Fibroblast of lung (primary cell): ENCODE data around the gene GRHL1. TPM values are rescaled to one million over a fixed set of nuclear protein-coding genes. Genes with fewer than 3 reads are reported as not detected.

Source experiments
- DNase-seq, 2 donors: peaks; one replicate each; pipeline versions ENCODE4 v3.0.0 to v3.0.0-alpha.2; 2010; ENCODE audit warnings: low read depth in 2 of 2
- H2AFZ ChIP-seq: 2 replicates; pipeline ENCODE4 v1.5.1; 2012; ENCODE audit warnings: low read length, control low read depth, inconsistent platforms
- H3K27ac ChIP-seq: 2 replicates; pipeline ENCODE4 v1.5.1; 2011; ENCODE audit warnings: low read length, control low read depth; ENCODE audit not compliant: insufficient read depth
- H3K27me3 ChIP-seq: 2 replicates; pipeline ENCODE4 v1.5.1; 2011; ENCODE audit warnings: mild to moderate bottlenecking, low read length; ENCODE audit not compliant: control insufficient read depth, insufficient read depth
- H3K36me3 ChIP-seq: 2 replicates; pipeline ENCODE4 v1.5.1; 2011; ENCODE audit warnings: low read length; ENCODE audit not compliant: control insufficient read depth, insufficient read depth
- H3K4me1 ChIP-seq: 2 replicates; pipeline ENCODE4 v1.5.1; 2011; ENCODE audit warnings: low read length; ENCODE audit not compliant: control insufficient read depth, insufficient read depth; ENCODE audit errors: extremely low read depth
- H3K4me2 ChIP-seq: 2 replicates; pipeline ENCODE4 v1.5.1; 2011; ENCODE audit warnings: low read length, control low read depth; ENCODE audit not compliant: insufficient read depth; ENCODE audit errors: extremely low read depth
- H3K4me3 ChIP-seq, 4 experiments: fragments of 200-600 bp in 1 of 4; sonication (generic) in 1 of 4; replicated peaks in 1 of 4; 2 replicates each; pipeline ENCODE4 v1.5.1; 2011 to 2016; ENCODE audit warnings: low read length in 4 of 4, low read depth in 3 of 4, mild to moderate bottlenecking in 3 of 4, control low read depth in 2 of 4, inconsistent platforms in 1 of 4, mixed read lengths in 1 of 4; ENCODE audit not compliant: insufficient read depth in 1 of 4; ENCODE audit errors: control extremely low read depth in 1 of 4
- H3K79me2 ChIP-seq: 2 replicates; pipeline ENCODE4 v1.5.1; 2012; ENCODE audit warnings: mild to moderate bottlenecking, low read length, inconsistent platforms; ENCODE audit not compliant: control insufficient read depth, insufficient read depth
- H3K9ac ChIP-seq: 2 replicates; pipeline ENCODE4 v1.5.1; 2011; ENCODE audit warnings: mild to moderate bottlenecking, low read length, control low read depth; ENCODE audit not compliant: insufficient read depth
- H3K9me3 ChIP-seq: 2 replicates; pipeline ENCODE4 v1.5.1; 2012; ENCODE audit warnings: low read depth, low read length; ENCODE audit not compliant: control insufficient read depth, insufficient read depth
- H4K20me1 ChIP-seq: 2 replicates; pipeline ENCODE4 v1.5.1; 2011; ENCODE audit warnings: low read length; ENCODE audit not compliant: control insufficient read depth, insufficient read depth; ENCODE audit errors: extremely low read depth
- EZH2 ChIP-seq: IDR thresholded peaks from 2 replicates; pipeline ENCODE4 v1.5.1; 2012; ENCODE audit warnings: low read length, control low read depth, mild to moderate bottlenecking; ENCODE audit errors: missing control alignments
- polyA plus RNA-seq, 2 donors: library from polyadenylated mRNA; depleted of rRNA in 1 of 2; stranded (reverse) in 1 of 2; unstranded in 1 of 2; fragments of >200 nt; gene quantifications; 2 replicates each; pipeline ENCODE4 v1.2.1, GENCODE V29; 2011 to 2012; ENCODE audit warnings: missing spikeins in 1 of 2
- total RNA-seq: library from RNA; depleted of rRNA; stranded (reverse); fragments of >200 nt; gene quantifications from 2 replicates; pipeline ENCODE4 v1.2.1, GENCODE V29; 2014
- TF ChIP-seq, protein P1 (sequence below), 2 donors: IDR thresholded peaks in 1 of 2; conservative IDR thresholded peaks in 1 of 2; 1 replicate in 1 of 2; 2 replicates in 1 of 2; pipeline ENCODE4 v1.5.1; 2011 to 2012; ENCODE audit warnings: low read length in 2 of 2, control low read depth in 1 of 2, inconsistent platforms in 1 of 2, low read depth in 1 of 2, mild to moderate bottlenecking in 1 of 2

The GRHL1 gene
- total and polyA plus RNA-seq, 2 donors (not counting 1 experiment from before 2014, with no cell fraction given), result 0.65 to 0.99 TPM

DNA sequence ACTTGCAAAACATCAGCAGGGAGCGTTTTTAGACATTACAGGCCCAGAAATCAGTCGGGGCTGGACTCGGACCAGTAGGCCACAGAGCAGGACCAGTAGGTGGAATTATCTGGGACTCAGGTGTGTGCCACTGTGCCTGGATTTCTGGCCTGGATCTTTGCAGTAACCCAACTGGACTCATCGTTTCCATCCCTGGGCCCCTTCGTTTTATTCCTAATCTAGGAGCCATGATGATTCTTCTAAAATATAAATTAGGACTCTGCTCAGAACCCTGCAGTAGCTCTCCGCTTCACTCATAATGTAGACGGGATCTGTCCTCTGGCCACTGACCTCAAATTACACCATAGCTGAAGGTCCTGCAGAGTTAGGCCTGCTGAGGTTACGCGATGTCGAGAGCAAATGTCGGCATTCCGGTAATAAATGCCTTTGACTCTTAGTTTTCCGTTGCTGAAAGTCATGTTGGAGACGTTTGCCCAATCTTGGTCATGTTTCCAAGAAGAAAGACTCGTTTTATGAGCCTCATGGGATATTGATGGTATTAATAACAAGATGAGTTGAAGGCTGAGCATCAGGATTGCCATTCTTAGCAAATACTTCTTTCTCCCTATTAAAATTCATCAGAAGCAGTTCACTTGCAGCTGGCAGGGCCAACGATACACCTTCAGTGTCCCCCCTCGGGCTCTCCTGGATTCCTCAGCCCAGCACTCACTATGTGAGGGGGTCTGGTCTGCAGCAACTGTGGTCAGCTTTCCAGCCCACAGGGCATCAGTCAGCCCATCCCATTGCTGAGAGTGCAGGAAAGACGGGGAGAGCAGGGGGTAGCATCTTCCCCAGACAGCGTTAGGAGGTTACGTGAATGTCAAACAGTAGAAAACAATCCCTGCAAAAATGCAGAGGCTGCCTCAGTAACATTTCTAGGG, 52.0 kb downstream of the GRHL1 start:
- Histone ChIP-seq H3K4me1 (peaks cover 3% of the 10 kb centered on the region), H3K27ac (no peak overlapping the region), H2AFZ (no peak overlapping the region), H3K36me3 (no peaks in the 10 kb centered on the region), H3K4me2 (no peak overlapping the region), H3K4me3 (no peak overlapping the region), H3K79me2 (no peaks in the 10 kb centered on the region), H3K9me3 (no peaks in the 10 kb centered on the region), H3K9ac (no peak overlapping the region), H3K27me3 (peaks cover 2% of the 10 kb centered on the region), H4K20me1 (no peaks in the 10 kb centered on the region)
- TF ChIP-seq, protein P1, sequence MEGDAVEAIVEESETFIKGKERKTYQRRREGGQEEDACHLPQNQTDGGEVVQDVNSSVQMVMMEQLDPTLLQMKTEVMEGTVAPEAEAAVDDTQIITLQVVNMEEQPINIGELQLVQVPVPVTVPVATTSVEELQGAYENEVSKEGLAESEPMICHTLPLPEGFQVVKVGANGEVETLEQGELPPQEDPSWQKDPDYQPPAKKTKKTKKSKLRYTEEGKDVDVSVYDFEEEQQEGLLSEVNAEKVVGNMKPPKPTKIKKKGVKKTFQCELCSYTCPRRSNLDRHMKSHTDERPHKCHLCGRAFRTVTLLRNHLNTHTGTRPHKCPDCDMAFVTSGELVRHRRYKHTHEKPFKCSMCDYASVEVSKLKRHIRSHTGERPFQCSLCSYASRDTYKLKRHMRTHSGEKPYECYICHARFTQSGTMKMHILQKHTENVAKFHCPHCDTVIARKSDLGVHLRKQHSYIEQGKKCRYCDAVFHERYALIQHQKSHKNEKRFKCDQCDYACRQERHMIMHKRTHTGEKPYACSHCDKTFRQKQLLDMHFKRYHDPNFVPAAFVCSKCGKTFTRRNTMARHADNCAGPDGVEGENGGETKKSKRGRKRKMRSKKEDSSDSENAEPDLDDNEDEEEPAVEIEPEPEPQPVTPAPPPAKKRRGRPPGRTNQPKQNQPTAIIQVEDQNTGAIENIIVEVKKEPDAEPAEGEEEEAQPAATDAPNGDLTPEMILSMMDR (conservative IDR thresholded peaks at IDR 0.05 in 1 of 2, IDR thresholded peaks at IDR 0.05 in 1 of 2; ENCODE audit: low read depth in 1 of 2, low read length in 2 of 2), result no peak
- TF ChIP-seq EZH2, result no peak
- DNase-seq, result no peak

DNA sequence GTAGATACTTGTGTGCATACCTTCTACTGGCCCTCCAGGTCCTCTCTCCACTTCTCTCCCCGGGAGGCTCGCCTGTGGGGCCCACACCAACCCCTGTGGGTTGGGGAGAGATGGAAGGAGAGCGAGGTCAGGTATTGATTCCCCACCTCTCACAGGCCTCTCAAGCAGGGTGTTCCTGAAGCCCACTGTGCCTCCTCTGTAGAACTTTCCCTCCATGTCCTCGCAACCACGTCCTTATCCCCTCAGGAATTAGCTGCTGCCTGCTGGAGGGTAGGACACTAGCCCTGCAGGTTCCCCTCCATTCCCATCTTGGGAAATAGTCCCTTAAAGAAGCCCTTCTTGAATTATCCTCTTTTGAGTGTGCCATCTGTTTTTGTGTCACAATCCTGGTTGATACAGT, 52.9 kb downstream of the GRHL1 start:
- Histone ChIP-seq H3K27me3 (peaks cover 2% of the 10 kb centered on the region), H3K4me2 (no peak overlapping the region), H3K4me3 (no peak overlapping the region), H3K4me1 (peaks cover 3% of the 10 kb centered on the region), H3K36me3 (no peaks in the 10 kb centered on the region), H3K9me3 (no peaks in the 10 kb centered on the region), H4K20me1 (no peaks in the 10 kb centered on the region), H3K9ac (no peak overlapping the region), H2AFZ (no peak overlapping the region), H3K27ac (no peak overlapping the region), H3K79me2 (no peaks in the 10 kb centered on the region)
- TF ChIP-seq EZH2, result no peak
- TF ChIP-seq, protein P1 (conservative IDR thresholded peaks at IDR 0.05 in 1 of 2, IDR thresholded peaks at IDR 0.05 in 1 of 2; ENCODE audit: low read depth in 1 of 2, low read length in 2 of 2), result no peak
- no peak for DNase-seq

DNA sequence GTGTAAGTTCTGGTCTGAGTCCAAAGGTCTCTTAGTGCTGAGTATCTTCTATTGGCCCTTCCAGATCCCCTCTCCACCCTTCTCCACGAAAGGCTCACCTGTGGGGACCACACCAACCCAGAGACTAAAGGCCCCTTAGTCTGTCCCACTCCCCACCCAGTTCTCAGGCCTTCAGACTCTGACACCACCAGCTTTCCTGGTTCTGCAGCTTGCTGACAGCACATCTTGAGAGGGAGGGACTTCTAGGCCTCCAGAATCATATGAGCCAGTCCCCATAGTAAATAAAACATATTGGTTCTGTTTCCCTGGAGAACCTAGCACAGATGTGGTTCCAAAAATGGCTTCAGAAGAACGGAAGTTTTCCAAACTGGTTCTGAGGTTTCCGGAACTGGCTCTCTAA, 53.3 kb downstream of the GRHL1 start:
- no peaks in the 10 kb centered on the region for H3K79me2 ChIP-seq
- H3K27me3 ChIP-seq, result peaks cover 2% of the 10 kb centered on the region
- H3K9me3 ChIP-seq, result no peaks in the 10 kb centered on the region
- H3K4me2 ChIP-seq, result no peak overlapping the region
- no peak overlapping the region for H3K4me3 ChIP-seq
- H4K20me1 ChIP-seq, result no peaks in the 10 kb centered on the region
- no peak for TF ChIP-seq EZH2
- TF ChIP-seq, protein P1 (conservative IDR thresholded peaks at IDR 0.05 in 1 of 2, IDR thresholded peaks at IDR 0.05 in 1 of 2; ENCODE audit: low read depth in 1 of 2, low read length in 2 of 2), result no peak
- no peak overlapping the region for H3K9ac ChIP-seq
- DNase-seq, result no peak
- H3K36me3 ChIP-seq, result no peaks in the 10 kb centered on the region
- H2AFZ ChIP-seq, result no peak overlapping the region
- H3K4me1 ChIP-seq, result peaks cover 7% of the 10 kb centered on the region
- H3K27ac ChIP-seq, result no peak overlapping the region
